ENCODE measurements around the gene PEX14.

GRCh38 chr1:10473145-10473765, 1.5 kb upstream of the PEX14 start:
- no peak for TF ChIP-seq POLR2A (IDR thresholded peaks at IDR 0.05)
- TF ChIP-seq, protein P1, sequence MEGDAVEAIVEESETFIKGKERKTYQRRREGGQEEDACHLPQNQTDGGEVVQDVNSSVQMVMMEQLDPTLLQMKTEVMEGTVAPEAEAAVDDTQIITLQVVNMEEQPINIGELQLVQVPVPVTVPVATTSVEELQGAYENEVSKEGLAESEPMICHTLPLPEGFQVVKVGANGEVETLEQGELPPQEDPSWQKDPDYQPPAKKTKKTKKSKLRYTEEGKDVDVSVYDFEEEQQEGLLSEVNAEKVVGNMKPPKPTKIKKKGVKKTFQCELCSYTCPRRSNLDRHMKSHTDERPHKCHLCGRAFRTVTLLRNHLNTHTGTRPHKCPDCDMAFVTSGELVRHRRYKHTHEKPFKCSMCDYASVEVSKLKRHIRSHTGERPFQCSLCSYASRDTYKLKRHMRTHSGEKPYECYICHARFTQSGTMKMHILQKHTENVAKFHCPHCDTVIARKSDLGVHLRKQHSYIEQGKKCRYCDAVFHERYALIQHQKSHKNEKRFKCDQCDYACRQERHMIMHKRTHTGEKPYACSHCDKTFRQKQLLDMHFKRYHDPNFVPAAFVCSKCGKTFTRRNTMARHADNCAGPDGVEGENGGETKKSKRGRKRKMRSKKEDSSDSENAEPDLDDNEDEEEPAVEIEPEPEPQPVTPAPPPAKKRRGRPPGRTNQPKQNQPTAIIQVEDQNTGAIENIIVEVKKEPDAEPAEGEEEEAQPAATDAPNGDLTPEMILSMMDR (IDR thresholded peaks at IDR 0.05) = no peak
